ENCODE data around the gene GALR3.

GALR3 gene

GRCh38 chr22:37803195-37803638 lies 20.0 kb upstream of the GALR3 start:
- DNase-seq (ENCODE audit: insufficient read length, low spot score) = no peak
- FAIRE-seq = no peak

- FAIRE-seq = no peak
- DNase-seq (ENCODE audit: insufficient read length, low spot score) = no peak
These were observed 19.4 kb upstream of the GALR3 start for GRCh38 chr22:37803639-37804351.

GRCh38 chr22:37804352-37804880 lies 18.8 kb upstream of the GALR3 start:
- FAIRE-seq (no peak), DNase-seq (ENCODE audit: insufficient read length, low spot score) (no peak)

DNA sequence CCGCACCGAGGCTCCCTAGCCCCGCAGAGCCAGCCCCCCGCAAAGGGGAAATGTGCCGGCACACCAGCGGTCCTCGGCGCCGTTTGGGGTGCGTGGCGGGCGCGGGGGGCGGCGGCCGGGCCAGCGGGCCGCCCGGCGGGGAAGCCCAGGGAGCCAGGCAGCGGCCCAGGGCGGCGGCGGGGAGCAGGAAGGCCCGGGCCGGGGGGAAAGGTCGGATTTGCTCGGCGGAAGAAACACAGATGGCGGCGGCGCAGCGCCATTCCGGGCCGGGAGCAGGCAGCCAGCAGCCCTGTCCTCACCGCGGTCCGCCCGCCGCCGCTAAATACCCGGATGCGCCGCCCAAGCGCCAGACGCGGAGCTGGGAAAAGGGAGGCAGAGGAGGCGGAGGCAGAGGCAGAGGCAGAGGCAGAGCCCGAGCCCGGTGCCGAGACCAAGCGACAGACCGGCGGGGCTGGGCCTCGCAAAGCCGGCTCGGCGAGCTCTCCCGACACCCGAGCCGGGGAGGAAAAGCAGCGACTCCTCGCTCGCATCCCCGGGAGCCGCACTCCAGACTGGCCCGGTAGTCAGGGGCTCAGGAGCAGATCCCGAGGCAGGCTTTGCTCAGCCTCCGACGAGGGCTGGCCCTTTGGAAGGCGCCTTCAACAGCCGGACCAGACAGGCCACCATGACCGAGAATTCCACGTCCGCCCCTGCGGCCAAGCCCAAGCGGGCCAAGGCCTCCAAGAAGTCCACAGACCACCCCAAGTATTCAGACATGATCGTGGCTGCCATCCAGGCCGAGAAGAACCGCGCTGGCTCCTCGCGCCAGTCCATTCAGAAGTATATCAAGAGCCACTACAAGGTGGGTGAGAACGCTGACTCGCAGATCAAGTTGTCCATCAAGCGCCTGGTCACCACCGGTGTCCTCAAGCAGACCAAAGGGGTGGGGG lies 18.0 kb upstream of the GALR3 start:
- DNase-seq (ENCODE audit: insufficient read length, low spot score) (peak; percentile 62), FAIRE-seq (no peak)

- no peak for DNase-seq (ENCODE audit: insufficient read length, low spot score)
- no peak for FAIRE-seq
These were observed 17.3 kb upstream of the GALR3 start for GRCh38 chr22:37805810-37806277.

DNA sequence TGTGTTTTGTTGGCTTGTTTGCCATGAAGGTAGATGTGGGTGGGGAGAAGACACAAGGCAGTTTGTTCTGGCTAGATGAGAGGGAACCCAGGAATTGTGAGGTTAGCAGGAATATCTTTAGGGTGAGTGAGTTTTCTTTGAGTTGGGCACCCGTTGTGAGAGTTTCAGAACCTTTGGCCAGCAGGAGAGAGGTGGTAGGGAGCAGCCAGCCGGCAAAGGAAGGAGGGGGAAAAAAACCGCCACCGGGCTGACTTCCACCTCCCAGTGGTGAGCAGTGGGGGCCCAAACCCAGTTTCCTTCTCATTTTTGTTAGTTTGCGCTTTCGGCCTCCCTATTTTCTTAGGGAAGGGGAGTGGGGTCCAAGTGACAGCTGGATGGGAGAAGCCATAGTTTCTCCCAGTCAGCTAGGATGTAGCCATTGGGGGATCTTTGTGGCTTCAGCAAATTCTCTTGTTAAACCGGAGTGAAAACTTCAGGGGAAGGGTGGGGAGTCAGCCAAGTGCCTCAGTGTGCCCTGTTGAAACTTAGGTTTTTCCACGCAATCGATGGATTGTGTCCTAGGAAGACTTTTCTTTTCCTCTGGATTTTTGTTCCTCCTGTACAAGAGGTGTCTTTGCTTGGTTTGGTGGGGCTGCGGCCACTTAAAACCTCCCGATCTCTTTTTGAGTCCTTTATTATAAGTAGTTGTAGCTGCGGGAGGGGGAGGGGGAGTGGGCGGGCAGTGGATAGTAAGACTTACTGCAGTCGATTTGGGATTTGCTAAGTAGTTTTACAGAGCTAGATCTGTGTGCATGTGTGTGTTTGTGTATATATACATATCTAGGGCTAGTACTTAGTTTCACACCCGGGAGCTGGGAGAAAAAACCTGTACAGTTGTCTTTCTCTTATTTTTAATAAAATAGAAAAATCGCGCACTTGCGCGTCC lies 16.5 kb upstream of the GALR3 start:
- no peak for DNase-seq (ENCODE audit: insufficient read length, low spot score)
- no peak for FAIRE-seq

DNA sequence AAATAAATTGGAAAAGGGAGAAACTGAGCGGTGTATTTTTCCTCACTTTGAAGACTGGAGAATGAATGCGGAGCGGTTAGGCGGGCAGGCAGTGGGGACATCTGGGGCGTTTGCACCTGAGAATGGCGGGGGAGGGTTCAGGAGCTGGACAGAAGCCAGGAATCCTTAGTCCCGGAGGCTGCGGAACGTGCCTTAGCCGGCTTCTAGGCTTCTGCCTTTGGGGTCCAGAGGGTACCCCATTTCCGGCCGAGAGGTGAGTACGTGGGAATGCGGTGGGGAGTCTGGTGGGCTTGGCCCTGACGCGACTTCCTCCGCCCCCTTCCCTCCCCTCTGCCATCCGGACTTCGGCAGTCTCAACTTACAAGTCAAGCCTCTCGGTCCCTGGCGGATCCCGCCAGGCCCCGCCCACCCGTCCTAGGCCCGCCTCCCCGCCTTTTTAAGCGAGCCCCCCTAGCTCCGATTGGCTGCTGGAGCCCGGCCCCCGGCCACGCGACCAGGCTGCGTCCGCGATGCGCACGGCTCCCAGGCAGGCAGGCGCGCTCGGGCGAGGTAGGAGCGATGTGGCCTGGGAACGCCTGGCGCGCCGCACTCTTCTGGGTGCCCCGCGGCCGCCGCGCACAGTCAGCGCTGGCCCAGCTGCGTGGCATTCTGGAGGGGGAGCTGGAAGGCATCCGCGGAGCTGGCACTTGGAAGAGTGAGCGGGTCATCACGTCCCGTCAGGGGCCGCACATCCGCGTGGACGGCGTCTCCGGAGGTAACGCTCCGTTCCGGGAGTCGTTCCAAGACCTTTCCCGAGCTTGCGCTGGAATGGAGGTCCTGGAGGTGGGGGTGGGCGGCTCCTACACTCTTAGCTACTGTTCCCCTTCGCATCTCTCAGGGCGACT lies 15.5 kb upstream of the GALR3 start, which contains the start of gene GCAT:
Gene GCAT, plus strand, starts transcription at position 525 of the 884 bp plus-strand sequence. Its CDS starts 34 bp downstream, at position 559.
- peak; percentile 77 for FAIRE-seq
- peak; percentile 91 for DNase-seq (ENCODE audit: insufficient read length, low spot score)

DNA sequence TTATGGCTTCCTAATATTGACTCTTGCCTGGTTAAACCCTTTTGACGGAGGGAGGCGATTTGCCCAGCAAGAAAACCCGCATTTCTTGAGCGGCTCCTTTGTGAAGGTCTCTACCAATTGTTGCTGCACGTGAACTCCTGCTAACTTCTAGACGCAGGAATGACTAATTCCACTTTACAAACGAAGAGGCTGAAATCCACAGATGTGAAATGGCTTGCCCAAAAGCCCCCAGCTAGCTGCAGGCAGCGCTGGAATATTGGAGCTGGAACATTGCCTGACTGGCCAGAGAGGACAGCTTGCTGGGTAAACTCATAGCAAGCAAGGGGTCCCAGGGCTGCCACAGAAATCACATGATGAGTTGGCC lies 14.9 kb upstream of the GALR3 start:
- no peak for DNase-seq (ENCODE audit: insufficient read length, low spot score)
- no peak for FAIRE-seq

- DNase-seq (ENCODE audit: insufficient read length, low spot score) (no peak), FAIRE-seq (no peak)
These were observed 13.4 kb upstream of the GALR3 start for GRCh38 chr22:37809672-37810333.

DNA sequence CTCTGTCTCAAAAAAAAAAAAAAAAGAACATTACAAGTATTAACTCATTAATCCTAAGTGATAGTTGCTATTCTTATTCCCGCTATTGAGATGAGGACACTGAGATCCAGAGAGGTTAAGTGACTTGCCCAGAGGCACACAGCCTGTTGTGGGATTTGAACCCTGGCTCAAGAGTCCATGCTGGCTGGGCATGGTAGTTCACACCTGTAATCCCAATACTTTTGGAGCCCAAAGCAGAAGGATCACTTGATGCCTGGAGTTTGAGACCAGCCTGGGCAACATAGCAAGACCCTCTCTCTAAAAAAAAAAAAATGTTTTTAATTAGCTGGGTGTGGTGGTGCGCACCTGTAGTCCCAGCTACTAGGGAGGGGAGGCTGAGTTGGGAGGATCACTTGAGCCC lies 11.3 kb upstream of the GALR3 start:
- DNase-seq (ENCODE audit: insufficient read length, low spot score) = no peak
- FAIRE-seq = no peak

DNA sequence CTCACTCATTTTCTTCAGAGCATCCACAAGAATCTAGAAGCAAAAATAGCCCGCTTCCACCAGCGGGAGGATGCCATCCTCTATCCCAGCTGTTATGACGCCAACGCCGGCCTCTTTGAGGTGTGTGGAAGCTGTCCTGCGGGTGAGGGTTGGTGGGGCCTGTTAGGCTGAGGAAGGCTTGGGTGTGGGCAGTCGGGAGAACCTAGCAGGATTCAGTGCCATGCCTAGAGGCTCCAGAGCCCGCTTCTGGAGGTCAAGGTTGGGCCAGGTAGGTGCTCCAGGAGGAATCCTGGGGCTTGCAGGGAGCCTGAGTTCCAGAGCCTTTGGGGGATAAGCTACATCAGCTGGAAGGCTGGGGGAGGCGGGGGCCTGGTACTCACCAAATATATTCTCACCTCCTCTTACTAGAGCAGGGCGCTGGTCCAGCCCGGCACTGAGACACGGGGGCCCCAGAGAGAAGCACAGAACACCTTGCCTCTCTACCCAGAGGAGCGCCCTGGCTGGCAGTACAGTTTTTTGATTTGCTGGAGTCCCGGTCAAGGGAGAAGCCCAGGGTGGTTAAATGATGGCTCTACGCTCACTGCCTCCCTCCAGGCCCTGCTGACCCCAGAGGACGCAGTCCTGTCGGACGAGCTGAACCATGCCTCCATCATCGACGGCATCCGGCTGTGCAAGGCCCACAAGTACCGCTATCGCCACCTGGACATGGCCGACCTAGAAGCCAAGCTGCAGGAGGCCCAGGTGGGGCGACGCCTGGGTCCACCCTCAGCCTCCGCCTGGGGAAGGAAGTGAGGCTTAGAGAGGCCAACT lies 10.1 kb upstream of the GALR3 start:
- no peak for FAIRE-seq
- DNase-seq (ENCODE audit: insufficient read length, low spot score) = no peak

DNA sequence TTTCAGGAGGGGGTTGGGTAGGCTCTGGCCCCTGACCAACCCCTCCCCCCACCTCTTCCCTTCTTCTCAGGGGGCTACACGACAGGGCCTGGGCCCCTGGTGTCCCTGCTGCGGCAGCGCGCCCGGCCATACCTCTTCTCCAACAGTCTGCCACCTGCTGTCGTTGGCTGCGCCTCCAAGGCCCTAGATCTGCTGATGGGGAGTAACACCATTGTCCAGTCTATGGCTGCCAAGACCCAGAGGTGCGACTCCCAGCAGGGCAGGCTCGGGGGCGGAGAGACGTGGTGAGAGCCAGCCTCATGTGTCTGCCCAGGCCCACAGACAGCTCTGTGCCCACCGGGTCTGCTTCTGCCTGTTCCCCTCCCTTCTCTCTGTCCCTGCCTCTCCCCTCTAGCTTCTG lies 7.6 kb upstream of the GALR3 start:
- FAIRE-seq = no peak
- no peak for DNase-seq (ENCODE audit: insufficient read length, low spot score)

- no peak for DNase-seq (ENCODE audit: insufficient read length, low spot score)
- no peak for FAIRE-seq
These were observed 6.5 kb upstream of the GALR3 start for GRCh38 chr22:37816543-37817180.

GRCh38 chr22:37817705-37818408 lies 5.3 kb upstream of the GALR3 start:
- DNase-seq (ENCODE audit: insufficient read length, low spot score) (peak; percentile 68), FAIRE-seq (peak; percentile 91)

DNA sequence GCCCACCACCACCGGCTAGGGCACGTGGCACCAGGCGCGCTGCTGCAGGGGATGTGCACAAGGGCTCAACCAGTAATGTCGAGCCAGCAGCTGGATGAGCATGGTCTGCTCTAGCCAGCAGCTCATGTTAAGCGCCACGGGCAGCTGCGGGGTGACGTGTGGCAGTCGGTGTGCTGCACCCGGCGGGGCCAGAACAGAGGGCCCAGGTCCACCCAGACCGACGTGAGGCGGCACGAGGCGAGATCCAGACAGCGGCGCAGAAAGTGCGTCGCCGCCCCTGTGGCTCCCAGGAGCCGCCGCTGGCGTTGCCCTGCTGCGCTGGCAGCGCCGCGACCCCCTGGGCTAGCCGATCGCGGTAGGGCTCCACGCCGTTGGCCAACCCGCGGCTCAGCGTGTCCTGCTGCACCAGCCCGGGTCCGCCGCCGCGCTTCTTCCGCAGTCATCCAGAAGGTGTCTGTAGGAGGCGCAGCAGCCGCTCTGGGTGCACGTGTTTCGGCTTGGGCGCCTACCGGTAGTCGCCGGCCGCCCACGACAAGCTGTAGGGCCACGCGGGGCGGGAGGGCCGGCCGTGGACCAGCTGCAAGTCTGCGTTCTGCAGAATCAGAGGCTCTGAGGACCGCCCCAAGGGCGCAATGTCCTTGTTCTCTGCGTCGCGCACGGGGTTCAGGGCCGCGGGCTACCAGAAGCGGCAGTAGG lies 4.6 kb upstream of the GALR3 start:
- DNase-seq (ENCODE audit: insufficient read length, low spot score) = no peak

DNA sequence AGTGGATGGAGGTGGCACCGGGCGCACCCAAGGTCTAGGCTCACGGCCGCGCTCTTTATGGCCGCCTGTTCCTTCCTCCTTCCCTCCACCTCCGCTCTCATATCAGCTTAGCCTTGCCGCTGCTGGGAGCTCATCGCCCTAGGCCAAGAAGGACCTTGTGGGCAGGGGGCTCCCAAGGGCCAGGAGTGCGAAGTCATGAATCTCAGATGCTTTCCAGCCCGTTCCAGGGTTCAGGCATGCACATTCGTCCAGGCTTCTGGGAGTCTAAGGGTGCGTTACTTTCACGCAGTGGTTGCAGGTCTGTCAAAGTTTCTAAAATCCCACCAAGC lies 4.1 kb upstream of the GALR3 start:
- FAIRE-seq (no peak), DNase-seq (ENCODE audit: insufficient read length, low spot score) (no peak)

More for the DNA sequence above, 4.6 kb upstream of the GALR3 start:
- no peak for FAIRE-seq

All from HTR-8/SVneo (cell line).